CD4-positive, alpha-beta T cell (primary cell): ENCODE results near the gene VWA8. TPM values are rescaled to one million over a fixed set of nuclear protein-coding genes. Genes with fewer than 3 reads are reported as not detected.

Experiments
- ATAC-seq: fragments of 200-7000 bp; cut with Tn5 transposase; one replicate; pipeline ENCODE4 v1.10.0; 2022; ENCODE audit warnings: mild to moderate bottlenecking; ENCODE audit not compliant: poor library complexity
- CTCF ChIA-PET: fragments of 350-600 bp; sonication (Branson Sonifier 250); formaldehyde crosslinking; loops from one replicate; lab custom pipeline; 2021; ENCODE audit warnings: antibody characterized with exemption, inconsistent platforms; lab: Charles Lee
- POLR2A ChIA-PET: fragments of 350-600 bp; sonication (Branson Sonifier 250); formaldehyde crosslinking; loops from one replicate; lab custom pipeline; 2021; ENCODE audit warnings: antibody characterized with exemption, inconsistent platforms; lab: Charles Lee
- DNase-seq, 14 experiments: peaks; one replicate each; pipeline ENCODE4 v3.0.0-alpha.2; 2013 to 2020; ENCODE audit warnings: mixed read lengths in 2 of 14
- H3K27ac ChIP-seq, 2 donors: one replicate each; pipeline versions ENCODE4 v1.5.1 to v1.7.0; 2013; ENCODE audit warnings: low read length in 2 of 2, low read depth in 1 of 2, mild to moderate bottlenecking in 1 of 2
- H3K27me3 ChIP-seq, 2 experiments: 1 replicate in 1 of 2; 2 replicates in 1 of 2; pipeline versions ENCODE4 v1.6.1 to v1.7.0; 2013; ENCODE audit warnings: low read length in 2 of 2, control low read depth in 1 of 2, mild to moderate bottlenecking in 1 of 2, moderate library complexity in 1 of 2; ENCODE audit not compliant: insufficient read depth in 2 of 2, control insufficient read depth in 1 of 2
- H3K36me3 ChIP-seq: one replicate; pipeline ENCODE4 v1.6.1; 2013; ENCODE audit warnings: low read length, control low read depth; ENCODE audit not compliant: insufficient read depth
- H3K4me1 ChIP-seq: one replicate; pipeline ENCODE4 v1.6.1; 2013; ENCODE audit warnings: low read length, control low read depth; ENCODE audit not compliant: insufficient read depth
- H3K4me3 ChIP-seq: one replicate; pipeline ENCODE4 v1.5.1; 2013; ENCODE audit warnings: mild to moderate bottlenecking, low read length, moderate library complexity
- H3K9me3 ChIP-seq, 2 experiments: 1 replicate in 1 of 2; 2 replicates in 1 of 2; pipeline versions ENCODE4 v1.6.1 to v1.7.0; 2013; ENCODE audit warnings: low read length in 2 of 2, mild to moderate bottlenecking in 2 of 2, control low read depth in 1 of 2, moderate library complexity in 1 of 2; ENCODE audit not compliant: control insufficient read depth in 1 of 2, insufficient read depth in 1 of 2
- H3K27ac Mint-ChIP-seq: one replicate; pipeline ENCODE4 v1.8.0; 2020; ENCODE audit warnings: mixed read lengths
- H3K27me3 Mint-ChIP-seq: one replicate; pipeline ENCODE4 v1.8.0; 2021; ENCODE audit warnings: mixed read lengths
- H3K36me3 Mint-ChIP-seq: one replicate; pipeline ENCODE4 v1.8.0; 2021; ENCODE audit warnings: low read depth, mixed read lengths
- H3K4me1 Mint-ChIP-seq: one replicate; pipeline ENCODE4 v1.8.0; 2021; ENCODE audit warnings: low read depth, mixed read lengths
- H3K4me3 Mint-ChIP-seq: one replicate; pipeline ENCODE4 v1.8.0; 2020; ENCODE audit warnings: mild to moderate bottlenecking, mixed read lengths
- H3K9me3 Mint-ChIP-seq: one replicate; pipeline ENCODE4 v1.8.0; 2020; ENCODE audit warnings: mixed read lengths
- CTCF ChIP-seq: fragments of 200-600 bp; IDR thresholded peaks from one replicate; pipeline ENCODE4 v1.8.0; 2022; ENCODE audit warnings: antibody characterized with exemption, mild to moderate bottlenecking
- intact Hi-C, 2 experiments: fragments of 100-400 bp; cut with DNase I in 1 of 2; cut with micrococcal nuclease in 1 of 2; formaldehyde crosslinking; loops; one replicate each; pipeline versions ENCODE4 v1.15.1 to v1.9.0; 2023 to 2025; cut with DNase I, micrococcal nuclease
- total RNA-seq, 174 experiments: library from RNA in 2 of 174; stranded (reverse) in 2 of 174; gene quantifications; one replicate each; pipeline ENCODE4 v1.2.3 and lab custom pipeline; 2021 to 2026

Gene VWA8
- total RNA-seq, 2 experiments from 2014 or later, result 18.7 to 19.0 TPM

GRCh38 chr13:41821238-41821594, 139.7 kb downstream of the VWA8 start:
- no peaks in the 10 kb centered on the region for H3K9me3 Mint-ChIP-seq
- no peaks in the 10 kb centered on the region for H3K4me1 Mint-ChIP-seq
- H3K4me3 ChIP-seq, result no peak overlapping the region
- no peaks in the 10 kb centered on the region for H3K27me3 Mint-ChIP-seq
- H3K9me3 ChIP-seq, result no peaks in the 10 kb centered on the region
- no peaks in the 10 kb centered on the region for H3K27me3 ChIP-seq
- no peak overlapping the region for H3K4me3 Mint-ChIP-seq
- no peaks in the 10 kb centered on the region for H3K4me1 ChIP-seq
- intact Hi-C loops, result no loop called here
- POLR2A ChIA-PET, result no interaction called here
- no peak for TF ChIP-seq CTCF
- CTCF ChIA-PET, result no interaction called here
- H3K27ac Mint-ChIP-seq, result no peak overlapping the region
- DNase-seq (no peak), ATAC-seq (no peak)
- peaks cover 21% of the 10 kb centered on the region for H3K36me3 ChIP-seq
- H3K36me3 Mint-ChIP-seq, result peaks cover 72% of the 10 kb centered on the region
- H3K27ac ChIP-seq, result no peak overlapping the region

DNA sequence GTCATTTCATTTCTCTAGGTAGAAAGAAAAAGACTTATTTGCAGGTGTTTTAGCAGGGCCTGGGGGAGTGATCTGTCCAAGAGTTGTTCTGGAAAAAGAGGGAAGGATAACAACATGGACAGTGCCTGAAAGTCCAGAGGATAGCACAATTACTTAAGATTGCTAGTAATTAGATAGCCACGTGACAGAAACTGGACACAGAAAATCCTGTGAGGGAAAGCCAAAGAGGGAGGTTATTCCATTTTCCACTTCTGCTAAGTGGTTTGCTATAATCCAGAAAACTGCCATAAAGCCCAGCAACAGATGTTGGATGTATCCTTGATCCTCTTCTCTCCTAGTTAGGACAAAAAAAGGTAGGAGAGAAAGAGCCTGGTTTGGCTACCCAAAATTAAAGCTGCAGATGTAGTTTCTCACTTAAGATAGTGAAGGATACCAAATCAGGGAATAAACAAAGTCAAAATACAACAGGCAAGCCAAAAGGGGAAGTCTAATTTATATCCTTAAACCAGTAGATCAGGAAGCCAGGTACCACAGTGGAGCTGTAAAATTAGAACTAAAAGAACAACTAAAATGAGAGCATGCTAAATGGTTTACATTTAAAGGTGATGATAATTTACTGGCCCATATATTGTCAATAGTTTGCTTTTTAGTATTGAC, 140.2 kb downstream of the VWA8 start:
- no peaks in the 10 kb centered on the region for H3K9me3 Mint-ChIP-seq
- intact Hi-C loops, result no loop called here
- no peaks in the 10 kb centered on the region for H3K9me3 ChIP-seq
- TF ChIP-seq CTCF, result no peak
- no peaks in the 10 kb centered on the region for H3K27me3 ChIP-seq
- no peaks in the 10 kb centered on the region for H3K4me1 Mint-ChIP-seq
- ATAC-seq (no peak), DNase-seq (no peak)
- no peaks in the 10 kb centered on the region for H3K4me1 ChIP-seq
- no peak overlapping the region for H3K27ac ChIP-seq
- no peak overlapping the region for H3K27ac Mint-ChIP-seq
- no peak overlapping the region for H3K4me3 ChIP-seq
- H3K4me3 Mint-ChIP-seq, result no peak overlapping the region
- no peaks in the 10 kb centered on the region for H3K27me3 Mint-ChIP-seq
- peaks cover 23% of the 10 kb centered on the region for H3K36me3 ChIP-seq
- peaks cover 74% of the 10 kb centered on the region for H3K36me3 Mint-ChIP-seq
- ChIA-PET POLR2A (no interaction called here), CTCF (no interaction called here)

- intact Hi-C loops, result no loop called here
- Histone ChIP-seq H3K27me3 (no peaks in the 10 kb centered on the region), H3K4me1 (no peaks in the 10 kb centered on the region), H3K36me3 (peaks cover 12% of the 10 kb centered on the region), H3K9me3 (no peaks in the 10 kb centered on the region), H3K27ac (no peak overlapping the region), H3K4me3 (no peak overlapping the region)
- peaks cover 14% of the 10 kb centered on the region for H3K4me1 Mint-ChIP-seq
- no peak for TF ChIP-seq CTCF
- H3K27ac Mint-ChIP-seq, result no peak overlapping the region
- H3K9me3 Mint-ChIP-seq, result no peaks in the 10 kb centered on the region
- H3K36me3 Mint-ChIP-seq, result peaks cover 75% of the 10 kb centered on the region
- POLR2A ChIA-PET, result no interaction called here
- no peak overlapping the region for H3K4me3 Mint-ChIP-seq
- ATAC-seq (no peak), DNase-seq (no peak)
- H3K27me3 Mint-ChIP-seq, result no peaks in the 10 kb centered on the region
- CTCF ChIA-PET, result no interaction called here
Observed at GRCh38 chr13:41816057-41816456, 144.9 kb downstream of the VWA8 start.
